Measurements from ENCODE around the gene MCTP1. TPM values are rescaled to one million over a fixed set of nuclear protein-coding genes. Genes with fewer than 3 reads are reported as not detected.

MCTP1 gene
- total and polyA plus RNA-seq, 2 of the 8 experiments (the other 6 are each of a cell fraction or from before 2014, with no cell fraction given) = 0.56 to 3.4 TPM

DNA sequence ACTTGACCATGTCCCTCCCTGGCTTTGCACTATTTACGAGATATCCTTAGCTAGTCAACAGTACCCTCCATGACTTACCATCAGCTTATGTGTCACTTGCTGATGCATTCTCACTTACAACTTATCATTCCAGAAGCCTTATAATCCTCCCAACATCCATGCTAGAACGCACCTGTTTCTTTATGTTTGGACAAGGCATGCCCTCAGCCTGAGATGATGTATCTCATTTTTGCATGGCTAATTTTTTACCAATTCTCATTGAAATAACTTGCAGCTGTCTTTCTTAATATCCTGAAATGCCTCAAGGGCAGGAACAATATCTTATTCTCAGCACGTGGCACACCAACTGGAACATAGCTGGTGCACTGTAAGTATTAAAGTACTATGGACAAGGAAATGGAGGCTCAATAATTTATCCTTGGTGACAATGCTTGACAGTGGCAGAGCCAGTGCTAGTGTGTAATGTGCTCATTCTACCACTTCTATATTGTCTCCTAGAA lies 384.8 kb downstream of the MCTP1 start:
- TF ChIP-seq BRCA1 (IDR thresholded peaks at IDR 0.05; ENCODE audit: low read depth, low read length) = no peak
- no peak for FAIRE-seq
- no peaks in the 10 kb centered on the region for H3K79me1 ChIP-seq (ENCODE audit: low read depth, low read length)
- H3K27me3 ChIP-seq (replicated peaks in 1 of 4; ENCODE audit: control insufficient read depth in 3 of 4, extremely low read depth in 1 of 4, insufficient read depth in 3 of 4, low read length in 3 of 4) = no peaks in the 10 kb centered on the region
- 89% methylated on average over 3 of the region's 3 CpGs; no CpG with 5 or more reads in 1 of the 2 experiments for WGBS, 2 experiments (ENCODE audit: extremely low coverage in 1 of 2, insufficient coverage in 1 of 2, insufficient read length in 1 of 2, insufficient replicate concordance in 2 of 2, low coverage in 1 of 2, low lambda C conversion rate in 2 of 2, missing lambda C conversion rate in 1 of 2)
- H3K4ac ChIP-seq (replicated peaks; ENCODE audit: insufficient read length, low read depth, low read length) = no peak overlapping the region
- no peak overlapping the region for H2AFZ ChIP-seq (ENCODE audit: low read length)
- no peak overlapping the region for H3K18ac ChIP-seq (ENCODE audit: extremely low read depth, low read length)
- no peaks in the 10 kb centered on the region for H3K36me3 ChIP-seq (ENCODE audit: control insufficient read depth in 2 of 4, insufficient read depth in 4 of 4, low read length in 3 of 4)
- H2BK5ac ChIP-seq (ENCODE audit: low read depth, low read length) = no peak overlapping the region
- H4K5ac ChIP-seq (ENCODE audit: insufficient read length, low read depth, low read length) = no peak overlapping the region
- no peak overlapping the region for H3K9ac ChIP-seq (replicated peaks in 1 of 4; ENCODE audit: extremely low read depth in 1 of 4, low read depth in 3 of 4, low read length in 3 of 4)
- no peak overlapping the region for H2AK5ac ChIP-seq (ENCODE audit: low read depth, low read length)
- H4K20me1 ChIP-seq (replicated peaks in 1 of 2; ENCODE audit: control insufficient read depth in 1 of 2, insufficient read depth in 2 of 2, low read length in 2 of 2) = no peaks in the 10 kb centered on the region
- ChIA-PET CTCF (ENCODE audit: partially characterized antibody) (interaction anchor here (0.6 to 1.7 kb wide), 4 partner anchors 9 to 71 kb away, joined by 3 to 8 read pairs (median 3); no protein-coding TSS in a partner anchor), POLR2A (ENCODE audit: partially characterized antibody) (no interaction called here)
- H2BK120ac ChIP-seq (replicated peaks; ENCODE audit: low read depth, low read length) = no peak overlapping the region
- H2BK15ac ChIP-seq (ENCODE audit: low read length) = no peak overlapping the region
- no peaks in the 10 kb centered on the region for H3K23me2 ChIP-seq (ENCODE audit: low read depth, low read length)
- H3K9me3 ChIP-seq (ENCODE audit: insufficient read depth in 2 of 2, low read depth in 1 of 2, low read length in 1 of 2) = no peaks in the 10 kb centered on the region
- no peak overlapping the region for H3K56ac ChIP-seq (replicated peaks; ENCODE audit: insufficient read length, low read depth, low read length)
- H2BK12ac ChIP-seq (ENCODE audit: low read depth, low read length) = no peak overlapping the region
- H3K23ac ChIP-seq (ENCODE audit: insufficient read length) = no peak overlapping the region
- no peak overlapping the region for H3K14ac ChIP-seq (ENCODE audit: insufficient read length)
- H4K91ac ChIP-seq (replicated peaks; ENCODE audit: insufficient read length, low read length) = no peak overlapping the region
- no peak overlapping the region for H4K8ac ChIP-seq (ENCODE audit: extremely low read depth, insufficient read depth, low read length)
- H3K27ac ChIP-seq (ENCODE audit: low read depth, low read length) = no peak overlapping the region
- no peak for DNase-seq (ENCODE audit: low read depth in 1 of 2, low spot score in 2 of 2)
- no peak overlapping the region for H3K4me3 ChIP-seq (ENCODE audit: extremely low read depth in 1 of 4, insufficient read depth in 2 of 4, low read depth in 3 of 4, low read length in 4 of 4)
- no peak overlapping the region for H2BK20ac ChIP-seq (ENCODE audit: low read length)
- no peak overlapping the region for H3K4me2 ChIP-seq (ENCODE audit: insufficient read depth in 1 of 2, low read depth in 2 of 2, low read length in 2 of 2)
- no peaks in the 10 kb centered on the region for H3K79me2 ChIP-seq (ENCODE audit: control insufficient read depth in 1 of 2, insufficient read depth in 2 of 2, low read length in 2 of 2)
- H3K4me1 ChIP-seq (replicated peaks in 1 of 4; ENCODE audit: control insufficient read depth in 3 of 4, insufficient read depth in 4 of 4, low read length in 3 of 4) = no peaks in the 10 kb centered on the region

Data from H1 (cell line).